ENCODE measurements around the gene BANF1. TPM values are rescaled to one million over a fixed set of nuclear protein-coding genes. Genes with fewer than 3 reads are reported as not detected.
A peak's percentile ranks its signal among the peaks of the same experiment; 100 is the strongest.

BANF1 gene
- total RNA-seq, 1 experiment from 2014 or later = 248 TPM

DNA sequence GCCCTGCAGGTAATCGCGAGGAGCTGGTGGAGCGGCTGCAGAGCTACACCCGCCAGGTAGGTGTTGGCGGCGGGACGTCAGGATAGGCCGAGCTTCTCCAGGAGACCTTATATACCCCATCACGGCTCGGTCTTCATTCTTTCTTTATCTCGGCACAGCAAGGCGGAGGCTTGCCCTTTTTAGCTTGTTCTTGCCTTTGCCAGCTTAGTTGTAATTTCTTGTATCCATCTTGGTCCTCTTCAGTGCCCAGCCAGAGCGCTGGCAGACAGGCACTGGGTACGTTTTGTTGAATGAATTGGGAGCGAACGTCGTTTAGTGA lies 50.3 kb downstream of the BANF1 start:
- peak overlapping the region; percentile 90 for H3K27ac Mint-ChIP-seq (ENCODE audit: unreplicated experiment)
- intact Hi-C loops (cut with micrococcal nuclease; ENCODE audit: unreplicated experiment) = no loop called here
- peak overlapping the region; percentile 95 for H3K4me3 Mint-ChIP-seq (ENCODE audit: low read depth, unreplicated experiment)
- BruUV-seq (replicated peaks) = no TSS peak
- H3K4me1 Mint-ChIP-seq (ENCODE audit: low read depth, unreplicated experiment) = peaks cover 13% of the 10 kb centered on the region
- H3K9me3 Mint-ChIP-seq (ENCODE audit: low read depth, unreplicated experiment) = no peaks in the 10 kb centered on the region
- TF ChIP-seq, protein P1, sequence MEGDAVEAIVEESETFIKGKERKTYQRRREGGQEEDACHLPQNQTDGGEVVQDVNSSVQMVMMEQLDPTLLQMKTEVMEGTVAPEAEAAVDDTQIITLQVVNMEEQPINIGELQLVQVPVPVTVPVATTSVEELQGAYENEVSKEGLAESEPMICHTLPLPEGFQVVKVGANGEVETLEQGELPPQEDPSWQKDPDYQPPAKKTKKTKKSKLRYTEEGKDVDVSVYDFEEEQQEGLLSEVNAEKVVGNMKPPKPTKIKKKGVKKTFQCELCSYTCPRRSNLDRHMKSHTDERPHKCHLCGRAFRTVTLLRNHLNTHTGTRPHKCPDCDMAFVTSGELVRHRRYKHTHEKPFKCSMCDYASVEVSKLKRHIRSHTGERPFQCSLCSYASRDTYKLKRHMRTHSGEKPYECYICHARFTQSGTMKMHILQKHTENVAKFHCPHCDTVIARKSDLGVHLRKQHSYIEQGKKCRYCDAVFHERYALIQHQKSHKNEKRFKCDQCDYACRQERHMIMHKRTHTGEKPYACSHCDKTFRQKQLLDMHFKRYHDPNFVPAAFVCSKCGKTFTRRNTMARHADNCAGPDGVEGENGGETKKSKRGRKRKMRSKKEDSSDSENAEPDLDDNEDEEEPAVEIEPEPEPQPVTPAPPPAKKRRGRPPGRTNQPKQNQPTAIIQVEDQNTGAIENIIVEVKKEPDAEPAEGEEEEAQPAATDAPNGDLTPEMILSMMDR (IDR thresholded peaks at IDR 0.05; ENCODE audit: unreplicated experiment) = no peak
- CTCF ChIA-PET = interaction anchor here (0.6 to 1.6 kb wide), 4 partner anchors 15 to 236 kb away, joined by 3 to 4 read pairs (median 4); partner anchors contain the start of genes CST6 and YIF1A
- peaks cover 65% of the 10 kb centered on the region for H3K36me3 Mint-ChIP-seq (ENCODE audit: insufficient read depth, unreplicated experiment)
- no peaks in the 10 kb centered on the region for H3K27me3 Mint-ChIP-seq (ENCODE audit: unreplicated experiment)
- no peak for DNase-seq

Other genes starting within 250 kb of the BANF1 start
- gene AP5B1, start 221.5 kb upstream of the BANF1 start, total RNA-seq (2022) = 18.5 and 21.9 TPM in 2 replicates
- gene OVOL1, start 215.4 kb upstream of the BANF1 start, total RNA-seq (2022) = 12.7 and 15.2 TPM in 2 replicates
- gene SNX32, start 168.5 kb upstream of the BANF1 start, total RNA-seq (2022) = not detected in 2 replicates
- 955 and 963 TPM in 2 replicates for gene CFL1, start 144.3 kb upstream of the BANF1 start, total RNA-seq (2022)
- gene MUS81, start 142.1 kb upstream of the BANF1 start, total RNA-seq (2022) = 50.8 and 67.6 TPM in 2 replicates
- 3.4 and 3.8 TPM in 2 replicates for gene EFEMP2, start 129.7 kb upstream of the BANF1 start, total RNA-seq (2022)
- not detected in 2 replicates for gene CTSW, start 122.7 kb upstream of the BANF1 start, total RNA-seq (2022)
- 75.8 and 79.2 TPM in 2 replicates for gene FIBP, start 114.0 kb upstream of the BANF1 start, total RNA-seq (2022)
- gene CCDC85B, start 111.8 kb upstream of the BANF1 start, total RNA-seq (2022) = 26.6 and 30.2 TPM in 2 replicates
- gene FOSL1, start 102.1 kb upstream of the BANF1 start, total RNA-seq (2022) = 69.8 and 76.1 TPM in 2 replicates
- gene C11orf68, start 83.4 kb upstream of the BANF1 start, total RNA-seq (2022) = 25.9 and 27.4 TPM in 2 replicates
- 106 and 114 TPM in 2 replicates for gene DRAP1, start 83.1 kb upstream of the BANF1 start, total RNA-seq (2022)
- gene TSGA10IP, start 57.0 kb upstream of the BANF1 start, total RNA-seq (2022) = not detected in 2 replicates
- gene SART1, start 40.8 kb upstream of the BANF1 start, total RNA-seq (2022) = 47.2 and 48.3 TPM in 2 replicates
- 55.1 and 61.1 TPM in 2 replicates for gene EIF1AD, start 346 bp upstream of the BANF1 start, total RNA-seq (2022)
- 21.5 and 27.2 TPM in 2 replicates for gene CST6, start 9.5 kb downstream of the BANF1 start, total RNA-seq (2022)
- 1.0 and 2.6 TPM in 2 replicates for gene CATSPER1, start 24.0 kb downstream of the BANF1 start, total RNA-seq (2022)
- gene GAL3ST3, start 46.7 kb downstream of the BANF1 start, total RNA-seq (2022) = not detected in 2 replicates
- 167 and 173 TPM in 2 replicates for gene SF3B2, start 49.9 kb downstream of the BANF1 start, total RNA-seq (2022)
- 44.7 and 47.9 TPM in 2 replicates for gene PACS1, start 67.8 kb downstream of the BANF1 start, total RNA-seq (2022)

All from Calu3 (cell line).